Spleen (tissue), 13 donors: ENCODE results near the gene TBC1D19. TPM values are rescaled to one million over a fixed set of nuclear protein-coding genes. Genes with fewer than 3 reads are reported as not detected.
"Not testable (repeated sequence)": the region's sequence is repeated elsewhere in the genome, so short reads cannot be mapped to it uniquely, and the experiment has no call there.

Source experiments
- DNase-seq: peaks from one replicate; pipeline ENCODE4 v3.0.0-alpha.2; 2020
- H3K27ac ChIP-seq, 8 donors: fragments of 200-600 bp; sonication (generic) in 7 of 8; 1 replicate in 4 of 8; 2 replicates in 4 of 8; pipeline versions ENCODE4 v1.5.0 to v1.8.0; 2016 to 2021; ENCODE audit warnings: inconsistent platforms in 4 of 8, mild to moderate bottlenecking in 4 of 8, moderate library complexity in 1 of 8
- H3K27me3 ChIP-seq, 7 donors: fragments of 200-600 bp; sonication (generic) in 6 of 7; replicated peaks in 1 of 7; 1 replicate in 4 of 7; 2 replicates in 3 of 7; pipeline versions ENCODE4 v1.5.0 to v1.8.0; 2016 to 2021; ENCODE audit warnings: inconsistent platforms in 3 of 7, mild to moderate bottlenecking in 1 of 7
- H3K36me3 ChIP-seq, 6 donors: fragments of 200-600 bp; sonication (generic) in 5 of 6; 1 replicate in 4 of 6; 2 replicates in 2 of 6; pipeline versions ENCODE4 v1.5.0 to v1.8.0; 2016 to 2021; ENCODE audit warnings: inconsistent platforms in 2 of 6
- H3K4me1 ChIP-seq, 6 donors: fragments of 200-600 bp; sonication (generic) in 5 of 6; 1 replicate in 3 of 6; 2 replicates in 3 of 6; pipeline versions ENCODE4 v1.5.0 to v1.8.0; 2016 to 2021; ENCODE audit warnings: inconsistent platforms in 3 of 6
- H3K4me3 ChIP-seq, 8 donors: fragments of 200-600 bp; sonication (generic) in 7 of 8; 1 replicate in 4 of 8; 2 replicates in 4 of 8; pipeline versions ENCODE4 v1.5.0 to v1.8.0; 2016 to 2021; ENCODE audit warnings: inconsistent platforms in 4 of 8, mild to moderate bottlenecking in 4 of 8, moderate library complexity in 2 of 8
- H3K9me3 ChIP-seq, 8 donors: fragments of 200-600 bp; sonication (generic) in 7 of 8; 1 replicate in 4 of 8; 2 replicates in 4 of 8; pipeline versions ENCODE4 v1.5.0 to v1.8.0; 2016 to 2021; ENCODE audit warnings: inconsistent platforms in 4 of 8
- CTCF ChIP-seq, 11 experiments: fragments of 200-600 bp in 7 of 11; fragments of 450-650 bp in 4 of 11; sonication (generic) in 4 of 11; IDR thresholded peaks in 8 of 11; conservative IDR thresholded peaks in 3 of 11; 1 replicate in 7 of 11; 2 replicates in 4 of 11; pipeline versions ENCODE4 v1.4.0 to v1.8.0; 2016 to 2021; ENCODE audit warnings: antibody characterized with exemption in 11 of 11, inconsistent platforms in 4 of 11, mild to moderate bottlenecking in 1 of 11
- POLR2A ChIP-seq, 3 donors: fragments of 450-650 bp; IDR thresholded peaks; one replicate each; pipeline ENCODE4 v1.5.1; 2017; ENCODE audit warnings: antibody characterized with exemption in 3 of 3, mild to moderate bottlenecking in 1 of 3
- POLR2AphosphoS5 ChIP-seq, 3 donors: sonication (generic); formaldehyde crosslinking; IDR thresholded peaks; one replicate each; pipeline ENCODE4 v1.5.1; 2017; ENCODE audit warnings: antibody characterized with exemption in 3 of 3
- WGBS, 5 donors: extraction: QIAGEN DNeasy Blood & Tissue Kit in 3 of 5; methylation state at CpG; one replicate each; pipeline versions ENCODE4 v1.1.5 to v1.1.7; 2013 to 2018; 5-methylcytosine and 5-hydroxymethylcytosine counted together
- intact Hi-C: fragments of 100-400 bp; cut with DNase I; formaldehyde crosslinking; loops from one replicate; pipeline ENCODE4 v1.15.0; 2023; ENCODE audit warnings: low total_unique reads
- long read RNA-seq, 2 donors: transcript quantifications; one replicate each; lab custom pipeline, GENCODE V29; 2026
- polyA plus RNA-seq, 3 donors: library from polyadenylated mRNA; stranded (reverse); fragments of 200-250 nt; gene quantifications; one replicate each; pipeline ENCODE4 v1.2.1, GENCODE V29; 2013
- total RNA-seq, 7 donors: library from RNA; depleted of rRNA in 3 of 7; stranded (reverse); fragments of >200 nt in 3 of 7; fragmentation: NEBNext Ultra II Directional in 4 of 7; extraction: Animal tissue kit (Norgen Biotek cat#: 25700) in 4 of 7; gene quantifications; one replicate each; pipeline versions ENCODE4 v1.1.0 to v1.2.1, GENCODE V29; 2016 to 2021
- donor health status: healthy with polysubstance abuse.
- donor health status: DM: no; HTN: no; CAD: no; lungs with moderate emphysema.
- donor health status: DM: no; HTN: no; CAD: no.
- donor health status: Bipolar disorder and iron deficiency.
- donor health status: healthy.
- donor health status: DM: no; HTN: no; CAD: no.
- donor health status: DM: yes; HTN: yes; CAD: no.

The TBC1D19 gene
- total RNA-seq (10 to 100 TPM in 3 of 7 donors, 1 to 10 TPM in 4; 4.5 to 18.0 (median 9.4) TPM), polyA plus RNA-seq (1 to 10 TPM; 1.1 to 1.8 (median 1.2) TPM)
- long read RNA-seq, donor 1, partial matches to known transcripts: 0 of 2 reads
- long read RNA-seq, donor 1, other reads (novel, unspliced or antisense): 0 of 2 reads
- long read RNA-seq, donor 2, partial matches to known transcripts: 0 of 2 reads
- long read RNA-seq, donor 2, other reads (novel, unspliced or antisense): 0 of 2 reads

- intact Hi-C loops: loop anchor here (5.0 to 10.0 kb wide), 2 partner anchors 258 to 421 kb away; no protein-coding TSS in a partner anchor
- Histone ChIP-seq H3K4me3 (peak within 1 kb of the TSS; percentile 61 to 94 (median 76)), H3K27ac (peak within 1 kb of the TSS; percentile 67 to 92 (median 82)), H3K27me3 (no peaks in the 10 kb centered on the region), H3K36me3 (no peaks in the 10 kb centered on the region), H3K9me3 (no peaks in the 10 kb centered on the region), H3K4me1 (peaks cover 8 to 27% (median 16%) of the 10 kb centered on the region in 6 donors)
- 0 to 1% (median 0%) methylated on average over 32 to 39 of the region's 39 CpGs for WGBS, 5 donors
- DNase-seq: peak; percentile 97
- peak; percentile 83 to 87 (median 84) for TF ChIP-seq POLR2AphosphoS5 (IDR thresholded peaks at IDR 0.05)
- peak in 1 of 3 donors; percentile 28 for TF ChIP-seq POLR2A (IDR thresholded peaks at IDR 0.05)
- no peak for TF ChIP-seq CTCF (IDR thresholded peaks at IDR 0.05 in 8 of 11, conservative IDR thresholded peaks at IDR 0.05 in 3 of 11)
These were observed at the start of gene TBC1D19 for GRCh38 chr4:26583865-26584652. Gene TBC1D19, plus strand, starts transcription at chr4:26584084. Its CDS starts 110 bp downstream, at chr4:26584194.

GRCh38 chr4:26542991-26543390, 40.9 kb upstream of the TBC1D19 start:
- TF ChIP-seq POLR2AphosphoS5 (IDR thresholded peaks at IDR 0.05): no peak
- TF ChIP-seq POLR2A (IDR thresholded peaks at IDR 0.05): no peak
- no peak for TF ChIP-seq CTCF (IDR thresholded peaks at IDR 0.05 in 8 of 11, conservative IDR thresholded peaks at IDR 0.05 in 3 of 11)
- WGBS, 5 donors: 72 to 93% (median 81%) methylated on average over 3 of the region's 3 CpGs
- no peak for DNase-seq

GRCh38 chr4:26544421-26544820, 39.5 kb upstream of the TBC1D19 start:
- TF ChIP-seq POLR2AphosphoS5 (IDR thresholded peaks at IDR 0.05) (no peak), CTCF (IDR thresholded peaks at IDR 0.05 in 8 of 11, conservative IDR thresholded peaks at IDR 0.05 in 3 of 11) (no peak), POLR2A (IDR thresholded peaks at IDR 0.05) (no peak)
- DNase-seq: no peak

More at GRCh38 chr4:26542991-26543390, 40.9 kb upstream of the TBC1D19 start:
- intact Hi-C loops: no loop called here
- H3K4me3 ChIP-seq: no peak overlapping the region
- H3K36me3 ChIP-seq: no peaks in the 10 kb centered on the region
- H3K4me1 ChIP-seq: no peaks in the 10 kb centered on the region
- peaks cover 2 to 42% (median 30%) of the 10 kb centered on the region in 8 donors for H3K9me3 ChIP-seq
- H3K27me3 ChIP-seq: no peaks in the 10 kb centered on the region
- H3K27ac ChIP-seq: no peak overlapping the region

GRCh38 chr4:26548379-26548778, 35.5 kb upstream of the TBC1D19 start:
- H3K27me3 ChIP-seq: not testable (repeated sequence)
- WGBS, 5 donors: 65 to 82% (median 69%) methylated on average over 1 of the region's 1 CpG
- peaks cover 2 to 51% (median 30%) of the 10 kb centered on the region in 8 donors for H3K9me3 ChIP-seq

More at GRCh38 chr4:26544421-26544820, 39.5 kb upstream of the TBC1D19 start:
- H3K4me3 ChIP-seq: no peak overlapping the region
- H3K27ac ChIP-seq: no peak overlapping the region
- 94 to 100% (median 96%) methylated on average over 2 of the region's 2 CpGs for WGBS, 5 donors
- peaks cover 2 to 42% (median 30%) of the 10 kb centered on the region in 8 donors for H3K9me3 ChIP-seq
- H3K4me1 ChIP-seq: no peaks in the 10 kb centered on the region
- H3K36me3 ChIP-seq: no peaks in the 10 kb centered on the region
- H3K27me3 ChIP-seq: no peaks in the 10 kb centered on the region
- intact Hi-C loops: no loop called here

More at GRCh38 chr4:26548379-26548778, 35.5 kb upstream of the TBC1D19 start:
- H3K4me3 ChIP-seq, intact Hi-C loops, H3K36me3 ChIP-seq, DNase-seq, H3K27ac ChIP-seq, H3K4me1 ChIP-seq: not testable (repeated sequence)
